Smooth muscle cell (in vitro differentiated cells): ENCODE measurements around the gene CIDEA. TPM values are rescaled to one million over a fixed set of nuclear protein-coding genes. Genes with fewer than 3 reads are reported as not detected.
A peak's percentile ranks its signal among the peaks of the same experiment; 100 is the strongest.

Experiments
- DNase-seq: peaks from one replicate; lab custom pipeline; 2025; ENCODE audit not compliant: unreplicated experiment; lab: John Stamatoyannopoulos, UW
- H2AFZ ChIP-seq: fragments of 200-600 bp; sonication (generic); 2 replicates; pipeline ENCODE4 v1.6.0; 2016; ENCODE audit warnings: antibody characterized with exemption, low read depth, mild to moderate bottlenecking
- H3F3A ChIP-seq: fragments of 200-600 bp; sonication (generic); 2 replicates; pipeline ENCODE4 v1.6.0; 2017; ENCODE audit warnings: antibody characterized with exemption, low read depth
- H3K27ac ChIP-seq: fragments of 200-600 bp; sonication (generic); 2 replicates; pipeline ENCODE4 v1.5.1; 2016; ENCODE audit warnings: low read depth, mild to moderate bottlenecking
- H3K27me3 ChIP-seq: fragments of 200-600 bp; sonication (generic); 2 replicates; pipeline ENCODE4 v1.6.1; 2016; ENCODE audit warnings: low read depth, mild to moderate bottlenecking
- H3K36me3 ChIP-seq: fragments of 200-600 bp; sonication (generic); 2 replicates; pipeline ENCODE4 v1.5.1; 2016; ENCODE audit warnings: low read depth
- H3K4me1 ChIP-seq: fragments of 200-600 bp; sonication (generic); 2 replicates; pipeline ENCODE4 v1.5.1; 2016; ENCODE audit warnings: low read depth
- H3K4me2 ChIP-seq: fragments of 200-600 bp; sonication (generic); 2 replicates; pipeline ENCODE4 v1.6.0; 2016; ENCODE audit warnings: mild to moderate bottlenecking
- H3K4me3 ChIP-seq: fragments of 200-600 bp; sonication (generic); 2 replicates; pipeline ENCODE4 v1.5.1; 2016; ENCODE audit warnings: mild to moderate bottlenecking
- H3K79me2 ChIP-seq: fragments of 200-600 bp; sonication (generic); 2 replicates; pipeline ENCODE4 v1.6.0; 2016; ENCODE audit warnings: low read depth, mild to moderate bottlenecking
- H3K9ac ChIP-seq: fragments of 200-600 bp; sonication (generic); 2 replicates; pipeline ENCODE4 v1.6.0; 2016; ENCODE audit warnings: low read depth
- H3K9me3 ChIP-seq: fragments of 200-600 bp; sonication (generic); replicated peaks from 2 replicates; pipeline ENCODE4 v1.5.1; 2016; ENCODE audit warnings: low read depth
- H4K20me1 ChIP-seq: fragments of 200-600 bp; sonication (generic); 2 replicates; pipeline ENCODE4 v1.6.0; 2016; ENCODE audit warnings: low read depth
- CTCF ChIP-seq: fragments of 200-600 bp; sonication (generic); IDR thresholded peaks from 2 replicates; pipeline ENCODE4 v1.5.1; 2017; ENCODE audit warnings: borderline replicate concordance, mild to moderate bottlenecking, antibody characterized with exemption; ENCODE audit not compliant: insufficient read depth, poor library complexity, severe bottlenecking
- WGBS: methylation state at CpG from one replicate; pipeline ENCODE4 v1.1.7; 2016; ENCODE audit warnings: low lambda C conversion rate; 5-methylcytosine and 5-hydroxymethylcytosine counted together
- polyA plus RNA-seq: library from polyadenylated mRNA; unstranded; fragments of >200 nt; fragmentation: Nextera tagmentation; extraction: Ambion mirVana; gene quantifications from 2 replicates; pipeline ENCODE4 v1.2.1, GENCODE V29; 2016
- total RNA-seq: library from RNA; depleted of rRNA; stranded (reverse); fragments of >200 nt; gene quantifications from 2 replicates; pipeline ENCODE4 v1.2.3, GENCODE V29; 2014

Gene CIDEA
- total and polyA plus RNA-seq, 2 experiments from 2014 or later = not detected

- H4K20me1 ChIP-seq = no peaks in the 10 kb centered on the region
- H3F3A ChIP-seq = no peaks in the 10 kb centered on the region
- no peak overlapping the region for H3K4me2 ChIP-seq
- H3K4me3 ChIP-seq = no peak overlapping the region
- H3K27ac ChIP-seq = peak overlapping the region; percentile 30
- WGBS = 81% methylated on average over 1 of the region's 1 CpG
- H3K4me1 ChIP-seq = no peaks in the 10 kb centered on the region
- no peaks in the 10 kb centered on the region for H3K79me2 ChIP-seq
- H3K36me3 ChIP-seq = no peaks in the 10 kb centered on the region
- TF ChIP-seq CTCF = no peak
- H3K9me3 ChIP-seq = no peaks in the 10 kb centered on the region
- no peak overlapping the region for H3K9ac ChIP-seq
- H3K27me3 ChIP-seq = no peaks in the 10 kb centered on the region
- no peak overlapping the region for H2AFZ ChIP-seq
- DNase-seq = no peak
These were observed 42.3 kb downstream of the CIDEA start for GRCh38 chr18:12296457-12296856.

- H3K9me3 ChIP-seq = no peaks in the 10 kb centered on the region
- no peak for TF ChIP-seq CTCF
- H3K79me2 ChIP-seq = no peaks in the 10 kb centered on the region
- 97% methylated on average over 2 of the region's 2 CpGs for WGBS
- no peak overlapping the region for H2AFZ ChIP-seq
- no peak for DNase-seq
- no peaks in the 10 kb centered on the region for H3F3A ChIP-seq
- H3K36me3 ChIP-seq = no peaks in the 10 kb centered on the region
- no peaks in the 10 kb centered on the region for H4K20me1 ChIP-seq
- H3K9ac ChIP-seq = no peak overlapping the region
- H3K4me3 ChIP-seq = no peak overlapping the region
- H3K4me1 ChIP-seq = no peaks in the 10 kb centered on the region
- H3K4me2 ChIP-seq = no peak overlapping the region
- H3K27ac ChIP-seq = no peak overlapping the region
- no peaks in the 10 kb centered on the region for H3K27me3 ChIP-seq
These were observed 45.7 kb downstream of the CIDEA start for GRCh38 chr18:12299862-12300261.

- Histone ChIP-seq H3K79me2 (no peaks in the 10 kb centered on the region), H3K4me3 (no peak overlapping the region), H4K20me1 (no peaks in the 10 kb centered on the region), H3K4me1 (peaks cover 7% of the 10 kb centered on the region), H3K36me3 (no peaks in the 10 kb centered on the region), H3K27me3 (no peaks in the 10 kb centered on the region), H3K9me3 (no peaks in the 10 kb centered on the region), H2AFZ (no peak overlapping the region), H3K4me2 (no peak overlapping the region), H3K27ac (no peak overlapping the region), H3F3A (no peaks in the 10 kb centered on the region), H3K9ac (no peak overlapping the region)
- no peak for TF ChIP-seq CTCF
- 55% methylated on average over 13 of the region's 13 CpGs for WGBS
- no peak for DNase-seq
These were observed 47.3 kb downstream of the CIDEA start for GRCh38 chr18:12301263-12302005.
